ENCODE results near the gene NFATC2. TPM values are rescaled to one million over a fixed set of nuclear protein-coding genes. Genes with fewer than 3 reads are reported as not detected.

The NFATC2 gene
- total RNA-seq, 1 experiment from 2014 or later: 0.61 TPM

DNA sequence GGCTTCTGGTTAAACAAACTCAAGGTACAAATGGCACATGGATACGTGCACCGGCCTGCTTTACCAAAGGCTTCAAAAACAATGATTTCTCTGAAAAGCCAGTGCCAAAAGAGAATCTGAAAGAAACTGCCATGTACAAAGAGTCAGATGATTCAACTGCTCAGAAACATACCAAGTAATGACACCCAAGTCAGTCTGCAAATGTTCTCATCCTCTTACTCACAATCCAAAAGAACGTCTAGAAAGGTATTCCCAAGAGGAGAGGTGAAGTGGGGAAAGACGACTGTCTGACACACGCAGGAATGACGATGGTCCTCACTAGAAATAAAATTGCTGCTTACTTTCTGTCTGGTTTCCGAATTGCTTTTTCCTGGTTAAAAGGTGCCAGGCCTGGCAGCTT, 52.9 kb downstream of the NFATC2 start:
- no peak overlapping the region for H2BK5ac ChIP-seq (ENCODE audit: insufficient read length, low read length)
- H3K4me3 Mint-ChIP-seq: no peak overlapping the region
- H3K4ac ChIP-seq (ENCODE audit: low read depth, low read length): no peak overlapping the region
- no peak overlapping the region for H3K4me2 ChIP-seq (ENCODE audit: insufficient read depth, insufficient read length, low read length)
- H3K4me1 Mint-ChIP-seq: peaks cover 20 to 31% of the 10 kb centered on the region in 2 experiments
- no peak overlapping the region for H3K27ac Mint-ChIP-seq
- no peak overlapping the region for H4K91ac ChIP-seq (ENCODE audit: insufficient read length, low read depth, low read length)
- no peaks in the 10 kb centered on the region for H3K9me3 Mint-ChIP-seq
- H3K27me3 Mint-ChIP-seq (ENCODE audit: low read depth): no peaks in the 10 kb centered on the region; the same call in none of the 2 replicates
- no peaks in the 10 kb centered on the region for H3K79me2 ChIP-seq (ENCODE audit: insufficient read depth, low read length)
- no peak overlapping the region for H3K27ac ChIP-seq (ENCODE audit: insufficient read length, low read depth, low read length)
- no peak overlapping the region for H2BK20ac ChIP-seq (ENCODE audit: low read depth, low read length, poor library complexity, severe bottlenecking)
- no peak overlapping the region for H2BK12ac ChIP-seq (ENCODE audit: insufficient read length, low read depth, low read length)
- H3T11ph ChIP-seq (ENCODE audit: low read length): no peak overlapping the region
- no peak overlapping the region for H3K14ac ChIP-seq (ENCODE audit: insufficient read depth, low read length)
- H2AFZ ChIP-seq (ENCODE audit: low read length): no peak overlapping the region
- no peak overlapping the region for H2AK5ac ChIP-seq (ENCODE audit: insufficient read length, low read length)
- no peak overlapping the region for H2BK15ac ChIP-seq (ENCODE audit: low read depth, low read length)
- no peak overlapping the region for H3K9ac ChIP-seq (ENCODE audit: extremely low read depth, insufficient read length, low read length)
- H3K23me2 ChIP-seq (ENCODE audit: insufficient read length, low read depth, low read length, poor library complexity, severe bottlenecking): no peaks in the 10 kb centered on the region
- no peak overlapping the region for H4K5ac ChIP-seq (ENCODE audit: insufficient read length, low read depth, low read length)
- H3K4me1 ChIP-seq (ENCODE audit: insufficient read depth, low read length): no peaks in the 10 kb centered on the region
- no peaks in the 10 kb centered on the region for H3K27me3 ChIP-seq (ENCODE audit: insufficient read depth, low read length)
- H3K23ac ChIP-seq (ENCODE audit: insufficient read length, low read depth, low read length): no peak overlapping the region
- H3K56ac ChIP-seq (ENCODE audit: insufficient read length, low read depth, low read length): no peak overlapping the region
- H4K20me1 ChIP-seq (ENCODE audit: control insufficient read depth, insufficient read depth, insufficient read length): no peaks in the 10 kb centered on the region
- H2BK120ac ChIP-seq (ENCODE audit: low read depth, low read length, poor library complexity, severe bottlenecking): no peak overlapping the region
- H4K8ac ChIP-seq (replicated peaks; ENCODE audit: insufficient read length, low read depth, low read length): no peak overlapping the region
- no CpG with 5 or more reads among the region's 7 CpGs for WGBS (ENCODE audit: extremely low coverage, insufficient read length, low lambda C conversion rate)
- H3K18ac ChIP-seq (ENCODE audit: insufficient read length, low read depth, low read length): no peak overlapping the region
- no peaks in the 10 kb centered on the region for H3K9me3 ChIP-seq (ENCODE audit: control insufficient read depth, low read depth, low read length)
- no peak for TF ChIP-seq CTCF (conservative IDR thresholded peaks at IDR 0.05)
- no peak for DNase-seq
- no peaks in the 10 kb centered on the region for H3K36me3 Mint-ChIP-seq (ENCODE audit: insufficient read depth in 1 of 3, low read depth in 3 of 3)
- no peaks in the 10 kb centered on the region for H3K79me1 ChIP-seq (ENCODE audit: insufficient read depth, low read depth, low read length, poor library complexity, severe bottlenecking)
